Adipose tissue (tissue), 3 donors: ENCODE measurements around the gene DDI1. TPM values are rescaled to one million over a fixed set of nuclear protein-coding genes. Genes with fewer than 3 reads are reported as not detected.
"Not testable (repeated sequence)": the region's sequence is repeated elsewhere in the genome, so short reads cannot be mapped to it uniquely, and the experiment has no call there.

Source experiments
- H3K27ac ChIP-seq: one replicate; pipeline ENCODE4 v1.5.1; 2013; ENCODE audit warnings: low read depth, low read length
- WGBS, 3 donors: extraction: QIAGEN DNeasy Blood & Tissue Kit; methylation state at CpG; one replicate each; pipeline ENCODE4 v1.1.7; 2013; 5-methylcytosine and 5-hydroxymethylcytosine counted together
- polyA plus RNA-seq, 3 donors: library from polyadenylated mRNA; stranded (reverse); fragments of 200-250 nt; gene quantifications; one replicate each; pipeline ENCODE4 v1.2.3, GENCODE V29; 2013
- donor health status: healthy with polysubstance abuse.
- donor health status: Bipolar disorder and iron deficiency.
- donor health status: healthy.

DDI1 gene
- polyA plus RNA-seq, 3 donors: not detected

DNA sequence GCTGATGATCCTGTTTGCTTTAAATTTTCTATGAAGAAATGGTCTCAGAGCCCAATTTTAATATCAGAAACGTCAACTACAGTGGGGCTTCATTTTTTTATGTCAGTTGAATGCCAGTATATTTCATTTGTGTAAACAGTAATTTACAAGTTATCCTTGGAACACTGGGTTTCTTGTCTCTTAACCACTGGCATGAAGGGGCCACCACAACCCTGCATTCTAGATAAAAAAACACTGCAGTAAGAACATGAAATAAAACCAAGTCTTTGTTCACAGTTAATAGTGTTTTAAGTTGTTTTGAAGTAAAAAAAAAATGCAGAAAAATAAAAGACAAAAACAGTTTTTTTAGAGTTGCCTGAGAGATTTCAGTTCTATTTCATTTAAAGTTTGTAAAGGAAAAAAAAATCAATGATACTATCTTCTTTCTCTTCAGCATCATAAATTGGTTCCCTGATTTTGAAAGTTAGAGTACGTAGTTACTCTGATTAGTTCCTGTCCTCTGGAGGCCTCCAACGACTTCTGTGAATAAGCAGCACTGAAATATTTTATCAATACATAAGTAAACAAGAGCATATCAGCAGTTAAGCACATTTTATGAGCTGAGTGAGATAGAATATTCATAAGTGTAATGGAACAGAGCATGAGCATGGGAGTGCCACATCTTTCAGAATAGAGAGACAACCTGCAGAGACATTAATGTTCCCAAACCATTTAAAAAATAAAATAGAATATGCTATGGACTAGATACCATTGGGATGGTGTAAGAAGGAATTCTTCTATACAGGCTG, 7.8 kb upstream of the DDI1 start:
- H3K27ac ChIP-seq: no peak overlapping the region
- WGBS, 3 donors: 31 to 74% (median 70%) methylated on average over 3 of the region's 3 CpGs

DNA sequence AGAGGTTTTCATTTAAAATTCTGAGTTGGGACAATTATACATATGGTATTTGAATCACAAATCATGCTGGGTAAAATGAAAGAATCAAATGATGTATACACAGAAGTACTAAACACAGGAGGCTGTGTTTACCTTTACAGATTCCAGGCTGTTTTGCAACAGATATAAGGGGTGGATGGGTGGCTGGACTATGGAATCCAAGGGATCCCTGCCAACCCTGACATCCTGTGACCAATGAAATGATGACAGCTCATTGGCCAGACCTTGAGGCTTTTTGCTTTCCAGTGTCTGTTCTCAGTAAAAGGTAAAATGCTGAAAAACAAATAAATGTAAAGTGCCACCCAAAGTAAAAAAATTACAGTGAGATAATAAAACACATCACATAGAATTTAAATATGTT, 3.3 kb upstream of the DDI1 start:
- H3K27ac ChIP-seq: no peak overlapping the region

DNA sequence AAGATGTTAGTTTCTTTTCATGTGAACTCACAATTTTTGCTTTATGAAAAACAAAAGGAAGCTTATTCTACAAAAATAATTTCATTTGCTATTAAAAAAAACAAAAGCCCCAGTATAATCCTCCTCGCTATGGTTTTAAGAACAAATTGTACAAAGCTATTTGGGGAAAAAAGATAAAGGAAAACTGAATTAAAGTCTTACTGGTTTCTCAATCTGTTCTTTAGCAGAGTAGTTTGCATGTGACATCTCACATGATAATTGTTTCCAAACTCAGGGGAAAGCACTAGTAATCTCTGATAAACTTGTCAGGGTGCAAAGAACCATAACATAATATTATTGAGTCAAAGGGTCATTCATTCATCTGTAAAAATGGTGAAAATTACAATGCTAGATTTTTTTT, 2.9 kb upstream of the DDI1 start:
- H3K27ac ChIP-seq: no peak overlapping the region
- WGBS, 3 donors: 84 to 96% (median 86%) methylated on average over 1 of the region's 1 CpG

DNA sequence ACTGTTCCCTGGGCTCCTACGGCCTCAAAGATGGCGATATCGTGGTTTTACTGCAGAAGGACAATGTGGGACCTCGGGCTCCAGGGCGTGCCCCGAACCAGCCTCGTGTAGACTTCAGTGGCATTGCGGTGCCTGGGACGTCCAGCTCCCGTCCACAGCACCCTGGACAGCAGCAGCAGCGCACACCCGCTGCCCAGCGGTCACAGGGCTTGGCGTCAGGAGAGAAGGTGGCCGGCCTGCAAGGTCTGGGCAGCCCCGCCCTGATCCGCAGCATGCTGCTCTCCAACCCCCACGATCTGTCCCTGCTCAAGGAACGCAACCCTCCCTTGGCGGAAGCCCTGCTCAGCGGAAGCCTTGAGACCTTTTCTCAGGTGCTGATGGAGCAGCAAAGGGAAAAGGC, 555 bp downstream of the DDI1 start:
- no peak overlapping the region for H3K27ac ChIP-seq
- 96 to 98% (median 97%) methylated on average over 21 of the region's 21 CpGs for WGBS, 3 donors

DNA sequence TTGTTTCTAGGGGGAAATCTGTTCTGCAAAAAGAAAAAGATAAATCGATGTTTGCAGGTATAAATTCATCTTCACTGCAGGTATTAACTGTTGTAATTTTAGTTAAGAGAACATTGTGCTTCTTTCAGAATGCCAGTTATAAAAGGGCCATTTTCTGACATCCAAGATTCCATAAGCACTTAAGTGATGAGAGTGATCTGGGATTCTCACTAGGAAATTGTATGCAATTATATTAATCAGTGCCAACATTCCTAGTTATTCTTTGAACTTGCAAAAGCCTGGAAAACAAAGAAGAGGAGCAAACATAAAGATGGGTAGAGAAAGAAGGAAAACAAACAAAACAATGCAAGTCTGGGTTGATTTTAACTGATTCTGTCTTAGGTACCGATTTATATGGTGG, 5.4 kb downstream of the DDI1 start:
- H3K27ac ChIP-seq: no peak overlapping the region
- 87 to 92% (median 89%) methylated on average over 2 of the region's 2 CpGs for WGBS, 3 donors

DNA sequence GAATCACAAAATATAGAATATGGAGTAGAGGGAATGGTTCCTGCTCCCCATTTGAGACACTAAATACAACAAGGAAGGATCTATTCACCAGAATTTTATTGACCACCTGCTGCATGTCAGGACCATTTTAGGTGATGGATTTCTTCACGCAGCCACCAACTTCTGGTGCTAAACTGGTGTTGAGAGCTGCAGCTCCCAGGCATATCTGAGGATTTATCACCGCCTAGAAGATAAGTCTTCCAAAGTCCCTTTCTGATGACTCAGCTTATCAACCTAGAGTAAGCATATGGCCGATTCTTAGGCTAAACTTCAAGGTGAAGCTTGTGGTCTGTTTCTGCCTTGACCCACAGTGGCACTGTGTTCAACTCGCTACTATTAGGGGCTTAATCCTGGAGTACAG, 6.7 kb downstream of the DDI1 start:
- 62 to 91% (median 81%) methylated on average over 4 of the region's 4 CpGs for WGBS, 3 donors
- no peak overlapping the region for H3K27ac ChIP-seq

DNA sequence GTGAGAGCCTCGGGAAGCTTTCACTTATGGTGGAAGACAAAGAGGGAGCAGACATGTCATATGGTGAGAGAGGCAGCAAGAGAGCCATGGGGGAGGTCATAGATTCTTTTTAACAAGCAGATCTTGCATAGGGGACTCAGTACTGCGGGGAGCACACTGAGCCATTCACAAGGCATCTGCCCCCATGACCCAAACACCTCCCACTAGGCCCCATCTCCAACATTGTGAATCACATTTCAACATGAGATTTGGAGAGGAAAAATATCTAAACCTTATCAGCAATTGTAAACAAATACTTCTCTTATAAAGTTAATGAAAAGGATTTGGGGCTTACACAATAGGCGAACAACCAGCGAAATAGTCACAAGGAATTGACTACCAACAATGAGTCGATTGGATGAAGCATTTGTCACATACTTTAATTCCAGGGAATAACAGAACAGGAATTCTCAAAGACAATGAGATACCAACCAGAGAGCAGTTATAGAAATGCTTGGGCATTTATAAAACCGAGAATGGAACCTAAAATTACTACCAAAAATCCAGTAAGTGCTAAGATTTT, 7.3 kb downstream of the DDI1 start:
- WGBS, 3 donors: 84 to 94% (median 88%) methylated on average over 6 of the region's 6 CpGs
- no peak overlapping the region for H3K27ac ChIP-seq

DNA sequence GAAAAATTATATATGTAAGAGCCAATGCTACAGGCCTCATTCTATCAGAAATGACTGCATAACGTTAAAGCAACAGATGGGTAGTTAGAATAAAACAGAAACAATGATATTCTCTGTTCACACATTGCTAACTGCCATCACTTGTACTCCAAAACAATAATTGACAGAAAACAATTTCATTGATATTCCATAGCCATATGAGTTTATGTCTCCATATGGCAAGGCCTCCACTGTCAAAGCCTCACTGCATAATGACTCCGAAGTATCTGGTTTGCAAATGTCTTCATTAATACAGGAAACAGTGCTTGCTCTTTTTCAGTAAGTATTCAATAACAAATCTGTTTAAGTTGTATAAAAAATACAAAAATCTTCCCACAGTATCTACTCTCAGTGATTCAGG, 9.9 kb downstream of the DDI1 start:
- H3K27ac ChIP-seq: no peak overlapping the region
- WGBS, 3 donors: 92 to 97% (median 93%) methylated on average over 2 of the region's 2 CpGs

DNA sequence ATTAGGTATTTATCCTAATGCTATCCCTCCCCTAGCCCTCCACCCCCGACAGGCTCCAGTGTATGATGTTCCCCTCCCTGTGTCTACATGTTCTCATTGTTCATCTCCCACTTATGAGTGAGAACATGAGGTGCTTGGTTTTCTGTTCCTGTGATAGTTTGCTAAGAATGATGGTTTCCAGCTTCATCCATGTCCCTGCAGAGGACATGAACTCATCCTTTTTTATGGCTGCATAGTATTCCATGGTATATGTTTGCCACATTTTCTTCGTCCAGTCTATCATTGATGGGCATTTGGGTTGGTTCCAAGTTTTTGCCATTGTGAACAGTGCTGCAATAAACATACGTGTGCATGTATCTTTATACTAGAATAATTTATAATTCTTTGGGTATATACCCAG, 10.4 kb downstream of the DDI1 start:
- WGBS, 3 donors: 81 to 92% (median 89%) methylated on average over 3 of the region's 3 CpGs
- H3K27ac ChIP-seq: not testable (repeated sequence)

DNA sequence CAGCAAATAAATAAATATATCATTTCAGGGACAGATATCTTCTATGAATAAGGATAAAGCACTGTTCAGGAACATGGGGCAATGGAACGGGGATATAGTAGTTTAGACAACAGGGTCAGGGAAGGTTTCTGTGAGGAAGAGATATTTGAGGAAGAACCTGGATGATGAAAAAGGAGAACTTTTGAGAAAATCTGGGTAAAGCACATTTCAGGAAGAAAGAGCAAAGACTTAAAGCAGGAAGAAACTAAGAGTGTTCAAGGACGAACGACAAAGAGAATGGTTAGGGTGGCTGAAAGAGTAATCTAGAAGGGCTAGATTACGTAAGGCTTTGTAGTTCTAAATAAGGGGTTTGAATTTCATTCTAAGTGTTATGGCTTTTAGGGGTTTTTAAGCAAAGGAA, 12.7 kb downstream of the DDI1 start:
- H3K27ac ChIP-seq: no peak overlapping the region
- WGBS, 3 donors: 55 to 82% (median 67%) methylated on average over 4 of the region's 4 CpGs

DNA sequence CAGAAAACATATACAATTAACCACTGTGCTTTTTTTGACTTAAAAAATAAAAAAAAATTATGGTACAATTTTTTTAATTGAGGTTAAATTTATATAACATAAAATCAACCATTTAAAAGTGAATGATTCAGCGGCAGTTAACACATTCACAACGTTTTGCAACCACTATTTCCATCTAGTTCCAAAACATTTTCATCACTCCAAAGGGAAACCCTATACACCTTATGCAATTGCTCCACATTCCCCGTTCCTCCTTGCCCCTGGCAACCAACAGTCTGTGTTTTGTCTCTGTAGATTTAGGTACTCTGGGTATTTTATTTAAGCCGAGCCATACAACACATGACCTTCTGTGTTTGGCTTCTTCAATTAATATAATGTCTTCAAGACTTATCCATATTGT, 15.3 kb downstream of the DDI1 start:
- H3K27ac ChIP-seq: no peak overlapping the region
- WGBS, 3 donors: 55 to 90% (median 59%) methylated on average over 4 of the region's 4 CpGs

DNA sequence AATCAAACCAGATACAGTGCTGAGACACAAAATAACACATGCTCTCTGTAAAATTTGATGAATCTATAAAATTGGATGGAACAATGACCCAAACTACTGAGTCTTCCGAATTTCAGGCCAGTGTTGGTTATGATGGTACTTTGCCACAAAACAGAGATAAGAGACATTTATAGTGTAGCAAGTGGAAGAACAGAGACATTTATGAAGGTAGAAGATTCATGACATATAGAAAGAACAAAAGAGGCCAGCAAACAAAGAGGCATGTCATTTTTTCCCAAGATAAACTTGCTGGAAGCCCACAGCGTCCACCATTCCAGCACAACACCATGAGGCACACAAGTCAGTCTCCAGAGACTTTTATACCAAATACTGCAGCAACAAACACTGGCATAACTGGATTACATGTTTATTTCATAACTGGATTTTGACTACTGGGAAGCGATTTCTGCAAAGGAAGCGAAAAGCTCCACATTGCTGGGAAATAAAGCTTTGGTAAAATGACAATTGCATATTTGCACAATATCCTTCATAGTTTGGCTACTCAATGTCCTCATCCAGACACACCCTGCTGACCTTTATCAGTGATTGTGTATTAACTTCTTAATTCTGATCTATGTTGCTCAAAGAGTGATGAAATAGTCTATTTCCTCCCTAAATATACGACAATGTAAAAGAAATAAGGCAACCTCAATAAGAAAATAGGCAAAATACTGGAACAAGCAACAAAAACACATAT, 17.5 kb downstream of the DDI1 start:
- no peak overlapping the region for H3K27ac ChIP-seq
- 58 to 85% (median 70%) methylated on average over 5 of the region's 5 CpGs for WGBS, 3 donors

DNA sequence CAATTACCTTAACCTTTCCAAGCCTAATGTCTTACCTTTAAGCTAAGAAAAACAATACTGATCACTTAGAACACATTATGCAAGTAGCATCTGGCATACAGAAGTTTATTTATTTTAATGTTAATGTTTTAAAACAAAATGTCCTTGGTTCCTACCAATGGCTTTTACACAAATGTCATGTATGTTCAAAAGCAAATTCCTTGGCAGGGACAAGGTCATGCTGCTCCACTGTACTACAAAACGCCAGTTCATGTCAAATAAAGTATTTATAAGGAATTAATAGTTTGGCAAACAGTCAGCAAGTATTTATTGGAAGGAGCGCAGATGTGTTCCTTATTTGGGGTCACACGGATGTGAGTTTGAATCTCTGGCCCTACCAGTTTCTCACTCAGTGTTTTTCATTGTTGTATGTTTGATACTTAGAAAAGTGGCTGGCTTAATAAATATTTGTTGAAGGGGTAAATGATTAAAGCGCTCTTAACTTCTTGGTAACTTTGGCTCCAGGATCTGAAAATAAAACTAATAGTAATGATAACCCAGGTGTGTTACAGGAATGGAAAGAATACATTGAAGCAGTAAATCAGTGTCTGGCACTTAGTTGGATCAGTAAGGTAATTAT, 18.6 kb downstream of the DDI1 start:
- no peak overlapping the region for H3K27ac ChIP-seq
- 32 to 89% (median 82%) methylated on average over 4 of the region's 4 CpGs for WGBS, 3 donors

DNA sequence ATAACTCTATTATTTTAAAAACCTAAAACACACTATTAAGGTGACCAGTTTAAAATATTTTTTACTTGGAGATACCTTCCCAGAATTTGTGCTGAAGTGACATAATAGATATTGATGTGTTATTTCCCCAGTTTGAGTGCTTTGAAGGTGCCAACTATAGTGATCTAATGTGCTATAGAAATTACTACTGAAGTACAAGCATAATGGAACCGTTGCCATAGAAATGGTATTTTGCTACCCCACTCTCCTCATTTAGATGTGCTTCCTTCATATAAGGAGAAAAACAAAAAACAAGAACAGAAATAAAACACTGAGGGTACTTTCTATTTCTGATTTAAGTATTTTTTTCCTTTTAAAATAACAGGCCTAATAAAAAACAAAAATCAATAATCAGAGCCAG, 19.2 kb downstream of the DDI1 start:
- WGBS, 3 donors: 68 to 98% (median 92%) methylated on average over 1 of the region's 1 CpG
- no peak overlapping the region for H3K27ac ChIP-seq

DNA sequence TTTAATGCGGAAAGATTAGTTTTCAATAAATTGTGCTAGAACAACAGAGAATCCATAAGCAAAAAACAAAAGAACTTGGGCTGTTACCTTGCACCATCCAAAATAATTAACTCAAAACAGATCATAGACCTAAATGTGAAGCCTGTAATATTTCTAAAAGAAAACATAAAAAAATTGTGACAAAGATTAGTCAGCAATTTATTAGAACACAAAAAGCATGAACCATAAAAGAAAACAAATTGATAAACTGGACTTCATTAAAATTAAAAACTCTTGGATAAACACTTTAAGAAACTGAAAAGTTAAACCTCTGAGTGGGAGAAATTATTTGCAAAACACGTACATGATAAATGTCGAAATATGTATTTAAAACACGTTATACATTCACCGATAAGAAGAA, 21.5 kb downstream of the DDI1 start:
- 92 to 95% (median 93%) methylated on average over 5 of the region's 5 CpGs for WGBS, 3 donors
- H3K27ac ChIP-seq: no peak overlapping the region

DNA sequence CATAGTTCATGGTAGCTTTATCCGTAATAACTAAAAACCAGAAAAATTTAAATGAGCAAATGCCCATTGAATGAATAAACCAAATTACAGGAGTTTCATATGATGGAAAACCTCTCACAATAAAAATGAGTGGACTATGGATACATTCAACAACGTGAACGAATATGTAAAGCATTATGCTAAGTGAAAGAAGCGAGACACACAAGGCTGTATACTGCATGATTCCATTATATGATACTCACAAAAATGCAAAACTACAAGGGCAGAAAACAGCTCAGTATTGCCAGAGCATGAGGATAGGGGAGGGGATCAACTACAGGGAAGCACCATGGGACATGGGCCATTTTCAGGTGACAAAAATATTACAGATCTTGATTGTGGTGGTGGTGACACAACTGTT, 22.2 kb downstream of the DDI1 start:
- no peak overlapping the region for H3K27ac ChIP-seq
- 96 to 98% (median 98%) methylated on average over 4 of the region's 4 CpGs for WGBS, 3 donors

DNA sequence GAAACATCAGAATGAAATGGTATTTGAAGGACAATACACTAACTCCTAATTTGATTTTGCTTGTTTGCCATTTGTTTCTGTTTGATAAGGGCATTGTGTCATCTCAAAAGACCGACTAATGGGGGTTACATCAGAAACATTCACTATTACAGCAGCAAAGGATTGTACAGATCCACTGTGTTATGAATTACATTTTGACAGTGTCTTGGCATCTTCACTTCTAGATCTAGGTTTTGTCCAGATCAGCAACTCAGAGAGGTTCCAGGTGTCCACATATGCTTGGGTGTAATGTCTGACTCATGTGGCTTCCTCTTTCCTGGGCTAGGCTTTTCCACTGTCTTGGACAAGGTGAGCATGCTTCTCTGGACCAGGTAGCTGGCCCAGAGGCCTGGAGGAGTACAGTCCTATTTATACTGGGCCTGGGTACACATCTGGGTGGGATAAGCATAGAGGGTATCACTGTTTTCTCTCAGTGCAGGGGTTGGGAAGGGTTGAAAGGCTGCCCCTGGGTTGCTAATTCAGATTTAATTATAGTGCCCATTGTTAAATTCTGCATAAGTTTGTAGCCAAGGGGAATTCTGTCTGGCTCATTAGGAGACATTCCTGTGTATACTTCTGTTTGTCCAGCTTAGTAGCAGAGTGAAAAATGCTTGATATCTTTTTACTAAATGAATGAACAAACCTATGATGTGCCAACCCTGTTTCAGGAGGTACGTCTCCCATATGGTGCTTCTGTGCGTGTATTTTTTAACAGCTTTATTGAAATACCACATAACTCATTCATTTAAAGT, 23.8 kb downstream of the DDI1 start:
- 45 to 78% (median 73%) methylated on average over 3 of the region's 3 CpGs for WGBS, 3 donors

DNA sequence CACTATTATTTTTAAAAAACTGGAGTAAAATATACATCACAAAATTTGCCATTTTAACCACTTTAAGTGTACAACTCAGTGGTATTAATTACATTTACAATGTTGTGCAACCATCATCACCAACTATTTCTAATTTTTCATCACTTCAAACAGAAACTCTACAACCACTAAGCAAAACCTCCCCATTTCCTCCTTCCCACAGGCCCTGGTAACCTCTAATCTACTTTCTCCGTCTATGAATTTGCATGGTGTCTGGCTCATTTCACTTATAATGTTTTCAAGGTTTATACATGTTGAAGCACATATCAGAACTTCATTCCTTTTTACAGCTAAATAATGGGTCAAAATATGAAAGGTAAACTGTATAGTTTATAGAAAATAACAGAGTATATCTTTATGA, 24.4 kb downstream of the DDI1 start:
- no peak overlapping the region for H3K27ac ChIP-seq
- 22 to 71% (median 36%) methylated on average over 1 of the region's 1 CpG for WGBS, 3 donors

More for the DNA sequence above, 23.8 kb downstream of the DDI1 start:
- no peak overlapping the region for H3K27ac ChIP-seq
